Activated CD4-positive, alpha-beta T cell treated with anti-CD3 and anti-CD28 coated beads, Interleukin-2, amount 50 U/mL, for 1 hour (primary cell): ENCODE data around the gene PLEKHA4.
A peak's percentile ranks its signal among the peaks of the same experiment; 100 is the strongest.
"Not testable (repeated sequence)": the region's sequence is repeated elsewhere in the genome, so short reads cannot be mapped to it uniquely, and the experiment has no call there.

ENCODE experiments used
- DNase-seq: peaks from one replicate; pipeline ENCODE4 v3.0.0-alpha.2; 2020

PLEKHA4 gene

GRCh38 chr19:48859711-48860572 is 8.5 kb downstream of the PLEKHA4 start:
- no peak for DNase-seq

GRCh38 chr19:48858984-48859710 is 9.3 kb downstream of the PLEKHA4 start:
- peak; percentile 74 for DNase-seq

- DNase-seq: no peak
Measured at GRCh38 chr19:48856921-48857320, 11.5 kb downstream of the PLEKHA4 start.

- no peak for DNase-seq
Measured at GRCh38 chr19:48854103-48854502, 14.3 kb downstream of the PLEKHA4 start.

- no peak for DNase-seq
Measured at GRCh38 chr19:48853483-48853882, 14.9 kb downstream of the PLEKHA4 start.

- no peak for DNase-seq
Measured at GRCh38 chr19:48852292-48852691, 16.1 kb downstream of the PLEKHA4 start.

GRCh38 chr19:48846659-48847058 is 21.8 kb downstream of the PLEKHA4 start:
- DNase-seq: not testable (repeated sequence)

- DNase-seq: no peak
Measured at GRCh38 chr19:48845384-48845783, 23.0 kb downstream of the PLEKHA4 start.

GRCh38 chr19:48844472-48844871 is 23.9 kb downstream of the PLEKHA4 start:
- DNase-seq: no peak

- DNase-seq: peak; percentile 43
Measured at GRCh38 chr19:48842789-48843162, 25.6 kb downstream of the PLEKHA4 start.

GRCh38 chr19:48841571-48841970 is 26.8 kb downstream of the PLEKHA4 start:
- DNase-seq: no peak

- DNase-seq: no peak
Measured at GRCh38 chr19:48841047-48841446, 27.4 kb downstream of the PLEKHA4 start.

- DNase-seq: no peak
Measured at GRCh38 chr19:48837687-48838086, 30.7 kb downstream of the PLEKHA4 start.

GRCh38 chr19:48837051-48837524 is 31.3 kb downstream of the PLEKHA4 start:
- DNase-seq: peak; percentile 71

GRCh38 chr19:48836089-48837017 is 32.1 kb downstream of the PLEKHA4 start, which contains the start of gene HSD17B14:
TSS of gene HSD17B14 (minus strand) at chr19:48836491. CDS start at chr19:48836411, 80 bp downstream.
- DNase-seq: no peak

GRCh38 chr19:48835734-48836088 is 32.7 kb downstream of the PLEKHA4 start:
- peak; percentile 98 for DNase-seq

GRCh38 chr19:48833977-48834376 is 34.4 kb downstream of the PLEKHA4 start:
- no peak for DNase-seq

GRCh38 chr19:48833049-48833448 is 35.4 kb downstream of the PLEKHA4 start:
- DNase-seq: no peak

GRCh38 chr19:48830965-48831364 is 37.5 kb downstream of the PLEKHA4 start:
- DNase-seq: no peak

- no peak for DNase-seq
Measured at GRCh38 chr19:48830088-48830487, 38.3 kb downstream of the PLEKHA4 start.

- no peak for DNase-seq
Measured at GRCh38 chr19:48826606-48827020, 41.8 kb downstream of the PLEKHA4 start.

GRCh38 chr19:48822514-48822913 is 45.9 kb downstream of the PLEKHA4 start:
- no peak for DNase-seq

- DNase-seq: no peak
Measured at GRCh38 chr19:48821633-48822032, 46.8 kb downstream of the PLEKHA4 start.
